OCI-M2 (cell line): ENCODE results near the gene NRXN3.

ENCODE experiments used
- DNase-seq: peaks from one replicate; lab custom pipeline; 2025; ENCODE audit not compliant: unreplicated experiment; lab: John Stamatoyannopoulos, UW

The NRXN3 gene

GRCh38 chr14:78701246-78701645 is 531.1 kb downstream of the NRXN3 start:
- DNase-seq, result no peak

GRCh38 chr14:78704965-78705364 is 534.8 kb downstream of the NRXN3 start:
- DNase-seq, result no peak

- no peak for DNase-seq
Observed at GRCh38 chr14:78705989-78706388, 535.8 kb downstream of the NRXN3 start.

DNA sequence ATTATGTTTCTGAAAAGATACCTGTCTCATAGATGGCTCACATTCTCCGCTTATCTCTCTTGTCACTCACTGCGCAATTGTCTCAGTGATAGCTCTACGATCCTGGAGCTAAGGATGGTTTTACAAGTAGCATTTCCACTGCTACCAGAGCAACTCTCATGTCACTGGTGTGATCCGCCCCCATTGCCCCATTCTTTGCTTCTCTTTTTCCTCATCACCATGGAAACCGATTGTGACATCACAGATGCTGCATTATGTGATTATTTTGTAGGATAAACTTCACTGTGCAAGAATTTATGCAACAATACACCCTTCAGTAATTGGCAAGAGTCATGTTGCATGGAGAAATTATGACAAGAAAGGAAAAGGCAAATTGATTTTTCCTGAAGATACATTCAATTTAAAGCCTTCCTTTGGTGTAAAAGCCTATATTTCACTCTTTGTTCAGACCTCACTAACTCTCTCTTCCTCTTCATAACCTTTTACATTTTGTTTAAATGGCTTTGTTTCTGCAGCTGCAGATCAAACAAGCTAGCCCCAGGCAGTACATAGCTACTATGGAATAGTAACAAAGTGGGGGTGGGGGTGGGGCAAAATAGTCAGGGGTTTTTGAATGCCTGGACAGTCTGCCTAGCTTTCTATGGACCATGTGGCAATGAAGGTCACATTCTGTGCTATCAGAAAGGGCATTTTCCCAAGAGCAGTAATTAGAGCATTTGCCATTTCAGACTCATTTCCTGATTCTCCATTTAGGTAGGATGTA is 539.8 kb downstream of the NRXN3 start:
- no peak for DNase-seq

- no peak for DNase-seq
Observed at GRCh38 chr14:78710963-78711362, 540.8 kb downstream of the NRXN3 start.

DNA sequence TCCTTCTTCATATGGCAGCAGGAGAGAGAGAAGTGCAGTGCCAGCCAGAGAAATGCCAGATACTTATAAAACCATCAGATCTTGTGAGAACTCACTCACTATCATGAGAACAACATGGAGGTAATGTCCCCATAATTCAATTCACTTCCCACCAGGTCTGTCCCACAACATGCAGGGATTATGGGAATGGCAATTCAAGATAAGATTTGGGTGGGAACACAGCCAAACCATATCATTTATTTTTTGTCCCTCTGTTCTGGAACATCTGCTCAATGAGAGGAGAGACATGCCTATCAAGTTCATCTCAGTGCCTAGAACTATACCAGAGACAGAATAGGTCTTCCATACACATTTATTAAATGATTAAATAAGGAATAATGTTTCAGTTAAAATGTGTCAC is 543.5 kb downstream of the NRXN3 start:
- DNase-seq, result no peak

DNA sequence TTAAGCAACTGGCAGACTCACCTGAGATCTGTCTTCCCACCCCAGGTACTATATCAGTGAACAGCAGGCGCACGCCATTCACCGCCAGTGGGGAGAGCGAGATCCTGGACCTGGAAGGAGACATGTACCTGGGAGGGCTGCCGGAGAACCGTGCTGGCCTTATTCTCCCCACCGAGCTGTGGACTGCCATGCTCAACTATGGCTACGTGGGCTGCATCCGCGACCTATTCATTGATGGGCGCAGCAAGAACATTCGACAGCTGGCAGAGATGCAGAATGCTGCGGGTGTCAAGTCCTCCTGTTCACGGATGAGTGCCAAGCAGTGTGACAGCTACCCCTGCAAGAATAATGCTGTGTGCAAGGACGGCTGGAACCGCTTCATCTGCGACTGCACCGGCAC is 544.5 kb downstream of the NRXN3 start:
- no peak for DNase-seq

GRCh38 chr14:78721756-78722480 is 551.7 kb downstream of the NRXN3 start:
- no peak for DNase-seq

GRCh38 chr14:78725086-78725485 is 554.9 kb downstream of the NRXN3 start:
- no peak for DNase-seq

GRCh38 chr14:78737116-78737515 is 566.9 kb downstream of the NRXN3 start:
- no peak for DNase-seq

GRCh38 chr14:78737601-78738000 is 567.4 kb downstream of the NRXN3 start:
- no peak for DNase-seq

DNA sequence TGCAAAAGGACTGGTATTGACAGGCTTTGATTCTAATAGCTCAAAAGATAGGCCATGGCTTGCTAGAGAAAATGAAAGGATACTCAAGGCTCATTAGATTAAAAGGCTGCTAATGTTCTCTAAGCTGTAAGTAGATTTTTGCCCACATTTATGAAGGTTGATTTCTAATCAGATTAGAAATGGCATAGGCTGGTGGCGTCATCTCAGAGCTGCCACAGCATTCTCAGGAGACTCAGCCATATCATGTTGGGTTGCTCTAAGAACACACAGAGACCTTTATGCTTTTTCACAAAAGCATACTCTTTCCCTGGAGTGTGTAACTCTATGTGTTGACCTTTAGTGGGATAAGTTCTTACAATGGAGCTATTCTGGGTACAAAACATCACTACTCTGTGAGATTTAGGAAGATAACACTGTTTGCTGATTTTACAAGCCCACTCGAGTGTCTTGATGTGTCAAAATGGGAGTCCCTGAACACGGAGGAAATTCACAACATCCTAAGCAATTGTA is 576.0 kb downstream of the NRXN3 start:
- DNase-seq, result no peak

DNA sequence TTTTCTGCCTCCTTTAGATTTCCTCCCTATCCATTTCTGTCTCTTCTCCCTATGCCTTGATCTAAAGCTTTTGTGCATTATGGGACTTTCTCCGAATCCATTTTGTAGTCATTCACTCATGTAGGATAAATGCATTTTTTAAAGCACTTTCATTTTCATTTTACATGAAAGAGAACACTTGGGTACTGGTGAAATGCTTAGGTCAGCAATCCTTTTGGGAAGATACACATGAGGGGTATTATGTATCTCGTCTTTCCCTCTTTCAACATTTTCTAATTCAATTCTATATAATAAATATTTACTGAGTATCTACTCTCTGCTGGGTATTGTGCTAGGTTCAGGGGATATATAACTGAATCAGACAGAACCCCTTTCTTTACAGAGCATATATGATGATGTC is 577.6 kb downstream of the NRXN3 start:
- DNase-seq, result no peak

DNA sequence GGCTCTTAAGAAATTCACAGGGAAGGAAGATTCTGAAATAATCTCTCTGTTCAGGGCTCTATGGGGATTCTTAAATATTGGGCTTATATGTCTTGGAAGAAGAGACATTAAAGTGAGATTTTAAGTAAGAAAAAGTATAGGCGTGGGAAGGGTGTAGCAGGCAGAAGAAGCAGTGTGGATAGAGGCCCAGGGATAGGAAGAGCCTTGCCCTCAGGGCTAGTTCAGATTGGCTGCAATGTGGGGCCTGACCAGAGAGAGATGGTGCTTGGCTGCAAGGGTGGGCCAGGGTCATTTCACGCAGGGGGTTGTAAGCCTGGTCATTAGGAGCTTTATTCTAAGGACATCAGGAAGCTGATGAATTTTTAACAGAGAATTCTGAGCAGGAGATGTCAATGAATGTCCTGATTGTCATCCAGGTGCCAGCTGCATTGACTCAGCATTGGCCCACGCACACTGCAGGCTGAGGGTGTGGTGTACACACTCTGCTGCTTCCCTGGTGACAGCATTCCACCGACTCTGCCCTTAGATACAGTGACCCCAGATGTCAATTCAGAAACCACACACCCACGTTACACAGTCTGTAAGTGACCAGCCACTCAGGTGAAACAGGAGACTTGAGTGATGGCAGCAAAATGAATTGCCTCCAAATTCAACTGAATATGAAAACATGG is 582.5 kb downstream of the NRXN3 start:
- DNase-seq, result no peak

DNA sequence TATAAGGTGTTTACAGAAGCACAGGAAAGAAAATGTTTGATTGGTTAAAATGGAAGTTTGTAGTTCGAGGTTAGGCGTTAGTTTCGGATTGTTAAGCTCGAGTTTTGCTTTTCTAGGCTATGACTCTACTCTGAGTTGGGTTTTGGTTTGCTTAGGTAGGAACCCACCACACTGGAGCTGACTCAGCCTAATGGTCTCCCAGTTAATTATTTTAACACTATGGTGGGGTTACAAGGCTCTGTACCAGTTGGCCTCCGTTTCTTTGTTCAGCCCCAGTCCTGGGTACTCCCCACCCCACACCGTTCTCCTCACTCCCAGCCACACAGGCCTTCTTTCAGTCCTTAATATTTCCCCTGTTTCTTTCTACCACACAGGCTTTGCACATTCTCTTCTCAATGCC is 583.9 kb downstream of the NRXN3 start:
- no peak for DNase-seq

DNA sequence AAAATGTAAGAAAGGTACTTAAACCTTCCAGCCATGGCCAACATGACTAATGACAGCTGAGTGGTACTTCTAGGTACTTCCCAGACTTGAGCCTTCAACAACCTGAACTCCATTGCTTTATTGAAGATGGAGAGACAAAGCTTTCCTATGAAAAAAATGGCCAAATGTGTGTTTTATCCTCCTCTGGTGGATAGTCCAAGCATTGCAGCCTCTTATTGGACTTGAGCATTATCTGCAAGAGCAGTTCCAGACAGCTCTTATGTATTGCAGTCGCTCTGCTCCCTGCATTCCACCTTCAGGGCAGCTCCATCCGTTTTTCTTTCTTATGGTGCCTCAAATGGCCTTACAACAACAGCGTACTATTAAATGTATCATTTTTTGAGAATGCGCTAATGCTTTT is 588.2 kb downstream of the NRXN3 start:
- no peak for DNase-seq

DNA sequence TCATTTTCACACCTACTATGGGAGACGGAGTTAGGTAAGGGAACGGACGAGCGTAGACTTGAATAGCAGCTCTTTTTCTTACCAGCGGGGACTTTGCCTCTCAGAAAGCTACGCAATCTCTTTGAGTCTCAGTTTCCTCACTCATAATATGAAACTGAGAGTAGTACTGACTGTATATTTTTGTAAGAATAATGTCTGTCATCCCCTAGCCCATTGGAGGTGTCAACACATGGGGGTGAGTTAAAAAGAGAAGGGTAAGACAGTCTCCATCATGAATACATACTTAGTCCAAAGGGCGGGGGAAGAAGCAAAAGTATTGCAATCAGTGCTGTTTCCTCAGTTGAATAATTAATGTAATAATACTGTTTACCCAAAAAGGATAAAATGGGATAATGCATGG is 592.2 kb downstream of the NRXN3 start:
- no peak for DNase-seq

GRCh38 chr14:78763746-78764145 is 593.6 kb downstream of the NRXN3 start:
- no peak for DNase-seq

- no peak for DNase-seq
Observed at GRCh38 chr14:78764240-78764639, 594.1 kb downstream of the NRXN3 start.

GRCh38 chr14:78764645-78765044 is 594.5 kb downstream of the NRXN3 start:
- DNase-seq, result no peak

DNA sequence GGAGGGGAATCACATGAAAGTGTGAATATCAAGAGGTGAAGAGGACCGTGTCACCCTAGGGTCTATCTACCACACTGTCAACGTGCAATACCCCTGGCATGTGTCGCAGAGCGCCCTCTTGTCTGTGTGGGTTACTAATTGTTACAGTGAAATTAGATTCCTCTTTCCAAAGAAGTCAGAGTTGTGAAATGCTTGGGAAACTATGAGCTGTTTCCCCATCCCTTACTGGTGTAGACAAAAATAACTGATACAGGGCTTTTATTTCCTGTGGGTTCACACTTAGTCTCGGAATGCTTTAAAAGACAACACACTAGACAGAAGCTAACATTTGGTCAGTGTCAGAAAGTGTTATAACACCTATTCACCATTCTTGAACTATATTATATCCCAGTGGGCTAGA is 597.3 kb downstream of the NRXN3 start:
- no peak for DNase-seq

GRCh38 chr14:78782551-78782950 is 612.4 kb downstream of the NRXN3 start:
- no peak for DNase-seq
